Thoracic aorta (tissue), 2 donors: ENCODE measurements around the gene CHD6. TPM values are rescaled to one million over a fixed set of nuclear protein-coding genes. Genes with fewer than 3 reads are reported as not detected.
A peak's percentile ranks its signal among the peaks of the same experiment; 100 is the strongest.

Source experiments
- ATAC-seq: fragments of 150-250 bp; one replicate; pipeline ENCODE4 v1.8.0; 2017; ENCODE audit warnings: low read depth; ENCODE audit not compliant: insufficient number of reproducible peaks, low FRiP score
- DNase-seq: peaks from one replicate; pipeline ENCODE4 v3.0.0-alpha.2; 2020; ENCODE audit warnings: low spot score
- H3K27ac ChIP-seq, 2 donors: fragments of 200-600 bp; sonication (generic); 1 replicate in 1 of 2; 2 replicates in 1 of 2; pipeline ENCODE4 v1.5.1; 2016; ENCODE audit warnings: mild to moderate bottlenecking in 2 of 2, moderate library complexity in 2 of 2
- H3K27me3 ChIP-seq: fragments of 200-600 bp; sonication (generic); replicated peaks from 2 replicates; pipeline ENCODE4 v1.6.0; 2016; ENCODE audit warnings: mild to moderate bottlenecking; ENCODE audit not compliant: insufficient read depth
- H3K36me3 ChIP-seq: fragments of 200-600 bp; sonication (generic); one replicate; pipeline ENCODE4 v1.5.1; 2016
- H3K4me1 ChIP-seq, 2 donors: fragments of 200-600 bp; sonication (generic); 1 replicate in 1 of 2; 2 replicates in 1 of 2; pipeline versions ENCODE4 v1.5.1 to v1.6.0; 2016; ENCODE audit warnings: low read depth in 2 of 2, mild to moderate bottlenecking in 1 of 2; ENCODE audit not compliant: control insufficient read depth in 1 of 2
- H3K4me3 ChIP-seq: fragments of 200-600 bp; sonication (generic); 2 replicates; pipeline ENCODE4 v1.5.1; 2016; ENCODE audit warnings: mild to moderate bottlenecking
- H3K9me3 ChIP-seq: fragments of 200-600 bp; sonication (generic); 2 replicates; pipeline ENCODE4 v1.5.1; 2016
- CTCF ChIP-seq: fragments of 200-600 bp; sonication (generic); IDR thresholded peaks from one replicate; pipeline ENCODE4 v1.5.1; 2019; ENCODE audit warnings: antibody characterized with exemption
- total RNA-seq, 2 donors: library from RNA; depleted of rRNA; stranded (reverse); fragments of >200 nt; gene quantifications; one replicate each; pipeline versions ENCODE4 v1.1.0 to v1.2.3, GENCODE V29; 2016

CHD6 gene
- total RNA-seq, 2 donors from 2014 or later: 43.9 to 44.6 TPM

- H3K4me1 ChIP-seq: peaks cover 4 to 11% of the 10 kb centered on the region in 2 donors
- no peak overlapping the region for H3K27ac ChIP-seq
- no peak for DNase-seq
- H3K9me3 ChIP-seq: no peaks in the 10 kb centered on the region
- H3K27me3 ChIP-seq: no peaks in the 10 kb centered on the region
- no peak for TF ChIP-seq CTCF
- H3K4me3 ChIP-seq: peak overlapping the region; percentile 65
- no peaks in the 10 kb centered on the region for H3K36me3 ChIP-seq
- ATAC-seq: no peak
Observed at GRCh38 chr20:41364967-41365765, 253.0 kb downstream of the CHD6 start.

- no peak for ATAC-seq
- Histone ChIP-seq H3K27ac (no peak overlapping the region), H3K4me3 (no peak overlapping the region), H3K4me1 (peaks cover 4 to 11% of the 10 kb centered on the region in 2 donors), H3K9me3 (no peaks in the 10 kb centered on the region), H3K27me3 (no peaks in the 10 kb centered on the region), H3K36me3 (no peaks in the 10 kb centered on the region)
- no peak for DNase-seq
- no peak for TF ChIP-seq CTCF
Observed at GRCh38 chr20:41364236-41364855, 253.8 kb downstream of the CHD6 start.

- H3K4me1 ChIP-seq: peaks cover 4 to 11% of the 10 kb centered on the region in 2 donors
- H3K4me3 ChIP-seq: no peak overlapping the region
- no peak for DNase-seq
- no peak for ATAC-seq
- no peak overlapping the region for H3K27ac ChIP-seq
- H3K27me3 ChIP-seq: no peaks in the 10 kb centered on the region
- H3K9me3 ChIP-seq: no peaks in the 10 kb centered on the region
- peaks cover 2% of the 10 kb centered on the region for H3K36me3 ChIP-seq
- TF ChIP-seq CTCF: no peak
Observed at GRCh38 chr20:41363601-41364000, 254.6 kb downstream of the CHD6 start.

GRCh38 chr20:41362748-41363140 is 255.4 kb downstream of the CHD6 start:
- ATAC-seq: no peak
- no peak overlapping the region for H3K27ac ChIP-seq
- H3K27me3 ChIP-seq: no peaks in the 10 kb centered on the region
- H3K9me3 ChIP-seq: no peaks in the 10 kb centered on the region
- H3K36me3 ChIP-seq: peaks cover 4% of the 10 kb centered on the region
- TF ChIP-seq CTCF: no peak
- H3K4me3 ChIP-seq: no peak overlapping the region
- H3K4me1 ChIP-seq: peaks cover 4 to 11% of the 10 kb centered on the region in 2 donors
- DNase-seq: no peak
